ENCODE measurements around the gene GBE1.

The GBE1 gene

DNA sequence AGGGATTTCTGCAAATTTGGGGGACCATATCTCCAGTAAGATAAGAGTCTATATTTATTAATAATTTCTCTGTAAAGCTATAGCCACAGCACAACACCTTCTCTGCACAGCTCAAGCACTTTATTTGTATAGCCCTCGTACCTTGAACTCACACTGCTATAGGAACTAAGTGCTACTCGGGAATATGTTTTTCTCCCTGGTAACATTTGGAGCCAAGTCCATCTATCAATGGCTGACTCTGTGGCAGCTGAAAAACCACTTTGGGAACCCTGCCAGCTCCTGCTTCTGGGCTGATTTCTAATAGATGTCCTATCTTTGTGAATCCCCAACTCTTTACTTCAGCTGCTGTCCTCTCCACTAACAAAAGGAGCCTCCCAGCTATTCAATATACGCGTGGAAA, 298.5 kb downstream of the GBE1 start:
- no peak for FAIRE-seq

DNA sequence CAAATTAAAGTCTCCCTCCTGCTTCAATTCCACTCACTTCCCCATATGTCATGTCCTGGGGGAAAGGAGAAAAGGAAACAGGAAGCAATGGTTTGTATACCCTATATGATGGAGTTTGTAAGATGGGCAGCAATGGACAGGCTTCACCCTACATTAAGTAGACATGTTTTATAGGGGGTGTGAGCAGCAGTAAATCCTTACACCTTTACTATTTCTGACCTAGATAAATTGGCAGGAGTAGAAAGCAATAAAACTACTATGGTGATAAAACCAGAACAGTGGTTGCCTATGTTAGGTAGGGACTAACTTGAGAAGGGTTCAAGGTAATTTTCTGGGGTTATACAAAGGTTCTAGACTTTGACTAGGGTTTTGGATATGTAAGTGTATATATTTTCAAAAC, 301.7 kb downstream of the GBE1 start:
- no peak for FAIRE-seq

- FAIRE-seq, result no peak
Measured at GRCh38 chr3:81452418-81452817, 309.0 kb downstream of the GBE1 start.

GRCh38 chr3:81451611-81452010, 309.8 kb downstream of the GBE1 start:
- no peak for FAIRE-seq

GRCh38 chr3:81451140-81451539, 310.3 kb downstream of the GBE1 start:
- FAIRE-seq, result no peak

DNA sequence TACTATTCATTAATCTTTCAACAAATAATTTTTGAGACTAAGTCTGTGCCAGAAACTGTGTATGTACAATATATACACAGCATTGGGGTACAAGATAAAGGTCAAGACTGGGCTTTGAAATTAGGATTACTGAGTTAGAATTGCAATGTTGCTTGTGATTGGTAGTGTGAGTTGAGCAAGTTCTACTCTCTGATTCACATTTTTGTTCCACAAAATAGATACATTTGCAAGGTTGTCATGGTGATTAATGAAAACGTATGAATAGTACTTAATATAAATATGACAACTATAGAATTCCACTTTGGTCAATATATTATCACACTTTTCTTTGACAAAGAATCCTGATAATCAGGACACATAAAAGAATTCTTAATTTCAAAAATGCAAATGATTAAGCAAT, 314.6 kb downstream of the GBE1 start:
- FAIRE-seq, result no peak

- FAIRE-seq, result no peak
Measured at GRCh38 chr3:81445712-81446111, 315.7 kb downstream of the GBE1 start.

- no peak for FAIRE-seq
Measured at GRCh38 chr3:81444817-81445460, 316.5 kb downstream of the GBE1 start.

- FAIRE-seq, result no peak
Measured at GRCh38 chr3:81443958-81444357, 317.5 kb downstream of the GBE1 start.

- no peak for FAIRE-seq
Measured at GRCh38 chr3:81443457-81443782, 318.0 kb downstream of the GBE1 start.

DNA sequence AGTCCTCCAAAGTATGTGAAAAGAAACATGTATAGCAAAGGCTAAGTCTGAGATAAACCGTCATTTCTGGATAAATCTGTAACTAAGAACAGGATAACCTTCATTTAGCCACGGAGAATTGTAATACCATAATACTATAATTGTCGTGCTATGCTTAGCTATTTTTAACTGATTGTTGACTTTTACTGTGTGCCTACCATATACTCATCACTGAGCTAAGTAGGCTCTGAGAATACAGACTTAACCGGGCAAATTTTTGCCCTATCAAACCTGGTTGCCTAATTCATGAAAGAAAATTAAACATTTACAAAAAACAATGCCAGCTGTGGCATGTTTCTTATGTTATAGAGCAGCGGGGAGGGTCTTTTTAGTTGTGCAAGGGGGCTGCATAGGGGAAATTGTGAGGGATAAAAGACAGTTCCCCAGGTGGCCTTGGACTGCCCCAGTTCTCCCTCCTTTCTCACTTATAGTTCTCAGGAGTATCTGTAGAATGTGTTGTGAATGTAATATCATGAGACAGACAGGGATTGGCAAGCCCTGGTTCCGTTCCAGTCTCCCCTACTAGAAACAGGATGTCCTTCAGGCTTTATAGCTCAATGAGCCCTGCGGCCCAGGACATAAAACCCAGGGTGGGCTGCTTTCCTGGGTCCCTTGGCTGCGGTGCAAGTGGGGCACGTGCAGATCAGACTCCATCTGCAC, 318.5 kb downstream of the GBE1 start:
- no peak for FAIRE-seq

DNA sequence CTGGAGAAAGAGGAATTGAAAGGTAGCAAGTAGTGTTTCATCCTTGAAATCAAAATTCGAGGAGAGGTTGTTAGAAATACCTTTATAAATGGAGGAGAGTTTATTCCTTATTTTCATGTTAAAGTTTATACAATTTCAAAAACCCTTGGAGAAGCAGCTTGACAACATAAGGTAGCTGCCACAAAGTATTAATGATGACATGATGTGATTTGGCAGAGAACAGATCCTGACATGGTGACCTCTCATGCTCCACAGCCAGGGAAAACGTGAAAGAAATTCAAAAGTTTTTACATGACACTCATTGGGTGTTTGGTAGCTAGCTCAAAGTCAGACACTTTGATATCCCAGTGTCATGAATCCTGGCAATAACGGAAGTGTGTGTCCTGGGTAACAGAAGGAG, 320.8 kb downstream of the GBE1 start:
- FAIRE-seq, result no peak

Measured in G401.6 (cell line).